Colon (tissue), 2 donors: ENCODE data around the gene DOC2B.
"Not testable (repeated sequence)": the region's sequence is repeated elsewhere in the genome, so short reads cannot be mapped to it uniquely, and the experiment has no call there.

Source experiments
- FAIRE-seq: peaks from 2 replicates; lab custom pipeline; 2012; peaks lifted over from hg19 to GRCh38; lab: Jason Lieb, UNC
- donor health status: control.
- donor health status: control.

Gene DOC2B

DNA sequence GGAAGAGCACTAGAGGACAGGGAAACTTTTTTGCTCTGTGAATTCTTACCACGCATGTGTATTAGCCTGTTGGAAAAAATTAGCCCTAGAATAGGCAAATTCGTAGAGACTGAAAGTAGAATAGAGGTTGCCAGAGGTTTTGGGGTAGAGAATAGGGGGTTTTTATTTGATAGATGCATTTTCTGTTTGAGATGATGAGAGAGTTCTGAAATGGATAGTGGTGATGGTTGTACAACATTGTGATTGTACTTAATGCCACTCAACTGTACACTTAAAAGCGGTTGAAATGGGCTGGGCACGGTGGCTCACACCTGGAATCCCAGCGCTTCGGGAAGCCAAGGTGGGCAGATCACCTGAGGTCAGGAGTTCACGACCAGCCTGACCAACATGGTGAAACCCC is 8.0 kb upstream of the DOC2B start:
- no peak for FAIRE-seq

DNA sequence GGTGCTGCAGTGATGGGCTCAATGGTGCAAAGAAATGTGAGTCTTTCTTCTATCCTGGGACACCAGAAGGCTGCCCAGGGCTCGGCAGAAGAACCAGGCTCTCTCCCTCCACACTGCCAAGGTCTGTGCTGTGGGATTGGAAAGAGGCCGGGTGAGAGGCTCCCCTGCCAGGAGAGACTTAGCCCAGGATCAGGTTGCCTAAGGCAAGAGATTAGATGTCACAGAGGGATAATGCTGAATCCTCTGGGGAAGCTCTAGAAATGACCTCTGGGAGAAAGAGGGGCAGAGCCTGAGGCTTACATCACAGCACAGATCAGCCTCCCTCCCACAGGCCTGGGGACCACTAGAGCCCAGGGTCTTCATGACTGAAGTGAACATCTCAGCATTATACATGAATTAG is 5.7 kb upstream of the DOC2B start:
- no peak for FAIRE-seq

- FAIRE-seq: no peak
Observed at GRCh38 chr17:185445-186138, 4.1 kb upstream of the DOC2B start.

DNA sequence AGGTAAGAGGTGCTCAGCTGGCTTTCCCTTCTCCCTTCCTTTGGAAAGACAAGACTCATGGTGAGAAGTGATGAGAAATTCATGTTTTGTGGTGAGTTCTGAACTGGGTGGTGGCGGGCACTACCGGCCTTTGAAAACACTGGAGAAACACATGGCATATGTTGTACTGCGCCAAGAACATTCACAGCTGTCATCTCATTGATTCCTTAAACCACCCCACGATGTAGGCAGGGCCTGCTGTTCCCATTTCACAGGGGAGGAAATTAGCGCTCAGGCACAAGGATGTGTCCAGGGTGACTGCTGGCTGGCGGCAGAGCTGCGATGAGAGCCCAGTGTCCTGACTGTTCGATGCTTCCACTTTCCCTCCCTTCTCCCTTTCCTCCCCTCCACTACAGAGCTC is 1.6 kb upstream of the DOC2B start:
- FAIRE-seq: no peak

GRCh38 chr17:182050-182751 is 751 bp upstream of the DOC2B start:
- FAIRE-seq: no peak

DNA sequence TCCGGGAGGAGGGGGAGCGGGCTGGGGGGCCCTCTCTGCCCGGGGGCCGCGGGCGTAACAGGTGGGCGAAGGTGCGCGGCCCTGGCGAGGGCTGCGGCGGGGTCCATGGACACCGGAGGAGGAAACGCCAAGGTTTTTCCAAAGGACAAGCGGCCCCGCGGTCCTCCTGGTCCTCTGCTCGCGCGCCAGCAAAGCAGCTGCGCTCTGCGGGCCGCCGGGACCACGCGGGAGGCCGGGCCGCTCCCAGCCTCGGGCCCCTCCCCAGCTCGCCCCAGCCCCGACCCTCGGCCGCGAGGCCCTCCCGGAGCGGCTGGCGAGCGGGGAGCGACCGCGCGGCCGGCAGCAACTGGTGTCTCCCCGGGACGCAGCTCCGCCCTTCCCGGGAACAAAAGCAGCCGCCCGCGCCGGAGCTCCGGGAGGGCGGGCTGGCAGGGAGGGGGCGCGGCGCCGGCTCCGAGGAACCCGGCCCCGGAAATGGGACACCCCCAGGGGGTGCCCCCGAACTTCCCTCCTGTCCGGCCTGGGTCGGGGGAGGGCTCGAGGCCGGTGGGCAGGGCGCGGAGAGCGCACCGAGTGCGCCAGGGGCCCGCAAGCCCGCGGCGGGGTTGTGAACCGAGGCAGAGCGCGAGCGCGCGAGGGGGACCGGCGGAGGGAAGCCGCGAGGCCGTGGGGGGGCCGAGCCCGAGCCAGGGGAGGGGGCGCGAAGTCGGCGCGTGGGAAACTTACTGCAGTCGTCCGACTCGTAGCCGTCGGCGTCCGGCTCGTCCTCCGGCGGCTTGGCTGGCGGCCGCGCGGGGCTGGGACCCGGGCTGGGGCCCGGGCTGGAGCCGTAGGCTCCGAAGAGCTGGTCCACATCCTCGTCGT is 837 bp downstream of the DOC2B start:
- FAIRE-seq: no peak

- no peak for FAIRE-seq
Observed at GRCh38 chr17:179781-180380, 1.6 kb downstream of the DOC2B start.

GRCh38 chr17:179066-179432 is 2.4 kb downstream of the DOC2B start:
- no peak for FAIRE-seq

DNA sequence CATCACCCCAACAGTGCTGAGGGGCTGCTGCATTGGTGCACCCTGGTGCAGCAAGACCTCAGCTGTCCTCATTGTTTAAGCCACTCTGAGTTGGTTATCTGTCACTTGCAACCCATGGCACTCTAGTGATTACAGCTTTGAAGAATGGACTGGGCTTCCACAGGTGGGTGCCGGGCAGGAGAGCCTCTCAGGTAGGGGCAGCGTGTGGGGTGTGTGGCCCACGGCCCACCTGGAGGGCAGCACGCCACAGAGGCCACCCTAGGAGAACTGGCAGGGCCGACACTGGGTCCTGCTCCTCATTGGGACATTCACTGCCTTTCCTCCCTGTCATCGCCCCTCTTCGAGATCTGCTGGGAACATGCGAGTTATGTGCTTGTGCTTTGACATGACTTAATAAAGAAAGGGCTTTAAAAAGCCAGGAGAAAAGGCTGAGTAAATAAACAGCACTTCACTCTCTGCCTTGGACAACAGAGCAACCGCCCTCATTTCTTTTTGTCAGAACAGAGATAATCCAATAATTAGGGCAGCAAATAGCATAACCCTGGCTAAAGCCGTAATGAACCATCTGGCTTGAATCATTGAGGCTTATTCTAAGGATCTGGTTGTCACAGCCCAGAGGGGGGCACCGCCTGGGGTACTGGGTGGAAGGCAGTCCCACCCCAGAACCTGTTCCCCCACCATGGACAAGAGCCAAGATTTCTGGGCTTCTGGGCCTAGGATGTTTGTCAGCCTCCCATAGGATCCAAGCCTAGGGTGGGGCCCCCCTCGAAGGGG is 3.0 kb downstream of the DOC2B start:
- no peak for FAIRE-seq

- FAIRE-seq: no peak
Observed at GRCh38 chr17:177762-178161, 3.7 kb downstream of the DOC2B start.

- FAIRE-seq: no peak
Observed at GRCh38 chr17:177155-177554, 4.3 kb downstream of the DOC2B start.

GRCh38 chr17:173166-173911 is 8.1 kb downstream of the DOC2B start:
- no peak for FAIRE-seq

DNA sequence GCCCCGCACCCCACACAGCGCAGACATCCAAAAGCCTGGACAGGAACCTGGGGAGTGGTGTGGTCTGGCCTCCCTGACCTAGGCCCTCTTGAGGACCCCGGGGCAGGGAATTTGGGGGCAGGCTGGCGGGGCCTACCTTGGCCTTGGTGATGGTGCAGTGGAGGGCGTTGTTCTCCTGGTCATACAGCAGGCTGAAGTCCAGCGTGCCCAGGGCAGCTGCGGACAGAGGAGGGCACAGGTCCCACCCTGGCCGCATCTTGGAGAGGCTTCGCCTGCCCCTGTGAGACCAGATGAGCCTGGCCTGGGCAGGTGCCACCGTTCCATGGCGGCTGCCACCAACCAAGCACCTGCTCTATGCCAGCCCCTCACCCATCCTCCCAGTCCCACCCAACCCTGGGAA is 9.0 kb downstream of the DOC2B start:
- FAIRE-seq: no peak

DNA sequence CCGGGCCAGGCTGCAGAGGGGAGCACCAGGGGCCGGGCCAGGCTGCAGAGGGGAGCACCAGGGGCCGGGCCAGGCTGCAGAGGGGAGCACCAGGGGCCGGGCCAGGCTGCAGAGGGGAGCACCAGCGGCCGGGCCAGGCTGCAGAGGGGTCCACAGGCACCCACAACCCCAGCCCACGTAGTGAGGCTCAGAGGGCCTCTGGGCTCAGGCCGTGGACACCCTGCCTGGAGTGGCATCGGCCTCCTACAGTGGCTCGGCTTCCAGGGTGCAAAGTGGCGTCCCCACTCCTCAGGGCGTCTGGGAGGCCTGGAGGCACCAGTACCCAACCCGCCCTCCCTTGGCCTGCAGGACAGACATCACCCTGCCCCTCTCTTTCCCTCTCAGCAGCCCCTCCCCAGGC is 9.6 kb downstream of the DOC2B start:
- FAIRE-seq: no peak

DNA sequence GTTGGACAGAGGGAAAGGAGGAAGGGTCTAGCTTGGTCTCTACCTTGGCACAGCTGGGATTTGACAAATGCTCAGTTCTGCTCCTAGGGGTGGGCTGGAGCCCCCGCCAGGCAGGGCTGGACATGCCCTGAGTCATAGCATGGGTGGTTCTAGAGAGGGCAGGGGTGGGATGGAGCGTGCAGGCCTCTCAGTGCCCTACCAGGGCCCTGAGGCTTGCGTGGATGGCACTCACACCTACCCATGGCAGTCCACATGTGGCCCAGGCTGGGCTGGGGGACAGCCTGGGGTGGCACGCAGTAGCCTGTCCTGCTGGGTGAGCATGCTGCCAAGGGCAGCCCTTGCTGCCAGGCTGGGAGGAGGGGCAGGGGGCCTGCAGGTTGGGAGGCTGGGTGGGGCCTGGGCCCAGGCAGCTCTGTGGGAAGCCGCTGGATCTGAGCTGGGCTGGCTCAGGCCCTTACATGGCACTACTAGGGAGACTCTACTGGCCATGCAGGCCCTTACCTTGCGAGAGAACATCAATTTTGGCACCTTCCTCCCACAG is 11.2 kb downstream of the DOC2B start:
- FAIRE-seq: no peak

GRCh38 chr17:168614-169013 is 12.8 kb downstream of the DOC2B start:
- not testable (repeated sequence) for FAIRE-seq

DNA sequence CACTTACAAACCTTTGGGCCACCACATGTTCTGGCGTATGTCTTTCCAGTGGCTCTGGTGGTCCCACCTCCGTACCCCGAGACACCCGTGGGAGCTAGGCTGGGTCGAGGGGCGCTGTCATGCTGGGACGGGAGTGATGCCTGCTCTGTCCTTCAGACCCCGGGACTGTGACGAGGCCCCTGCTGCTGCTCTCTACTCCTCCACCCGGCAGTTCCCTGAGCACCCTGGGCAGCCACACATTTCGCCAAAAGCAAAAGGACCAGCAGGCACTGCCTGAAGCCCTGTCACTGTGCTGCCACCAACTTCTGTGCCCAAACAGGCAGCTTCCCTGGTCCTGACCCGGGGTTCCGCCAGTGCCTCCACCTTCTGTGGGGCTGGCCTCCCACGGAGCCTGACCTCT is 15.5 kb downstream of the DOC2B start:
- no peak for FAIRE-seq

- FAIRE-seq: no peak
Observed at GRCh38 chr17:164303-165235, 16.9 kb downstream of the DOC2B start.

- FAIRE-seq: no peak
Observed at GRCh38 chr17:163514-164098, 17.8 kb downstream of the DOC2B start.
